ENCODE results near the gene ACE.

ACE gene

GRCh38 chr17:63492940-63493339, 16.1 kb downstream of the ACE start:
- FAIRE-seq = no peak

- FAIRE-seq = no peak
Measured at GRCh38 chr17:63493411-63493810, 16.6 kb downstream of the ACE start.

GRCh38 chr17:63494300-63494928, 17.6 kb downstream of the ACE start:
- FAIRE-seq = no peak

GRCh38 chr17:63495491-63495890, 18.6 kb downstream of the ACE start:
- no peak for FAIRE-seq

- FAIRE-seq = no peak
Measured at GRCh38 chr17:63496177-63496576, 19.3 kb downstream of the ACE start.

- no peak for FAIRE-seq
Measured at GRCh38 chr17:63496663-63497400, 20.0 kb downstream of the ACE start.

DNA sequence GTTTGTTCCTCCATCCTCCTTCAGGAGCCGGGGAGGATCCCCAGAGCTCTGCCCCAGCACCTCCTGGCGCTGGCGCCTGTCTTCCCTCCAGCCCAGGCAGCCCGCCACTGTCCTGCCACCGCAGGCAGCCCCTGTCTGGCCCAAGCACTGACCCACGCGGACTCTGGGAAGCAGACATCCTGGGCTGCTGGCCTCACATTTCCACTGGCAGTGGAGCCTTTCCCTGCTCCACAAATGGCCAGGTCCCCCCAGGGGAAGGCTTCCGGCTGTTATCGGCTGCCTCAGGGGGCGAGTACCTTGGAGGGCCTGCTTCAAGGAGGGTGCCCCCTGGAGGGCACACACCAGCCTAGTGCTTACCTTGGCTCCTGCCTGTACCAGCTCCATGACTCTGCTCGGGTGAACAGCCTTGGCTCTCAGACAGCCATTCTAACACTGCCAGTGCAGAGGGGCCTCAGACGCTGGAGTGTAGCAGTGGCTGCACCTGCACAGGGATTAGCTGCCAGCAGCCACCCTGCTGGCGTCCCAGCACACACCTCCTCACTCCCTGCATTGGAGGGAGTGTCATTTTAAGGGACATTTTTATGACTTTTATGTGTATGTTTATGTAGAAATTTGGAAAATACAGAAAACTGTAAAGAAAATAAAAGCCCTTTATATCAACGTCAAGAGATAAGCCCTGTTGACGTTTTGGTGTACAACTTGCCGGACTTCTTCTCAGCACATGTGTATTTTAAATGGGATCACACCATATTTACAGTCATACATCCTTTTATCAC, 21.0 kb downstream of the ACE start:
- no peak for FAIRE-seq

DNA sequence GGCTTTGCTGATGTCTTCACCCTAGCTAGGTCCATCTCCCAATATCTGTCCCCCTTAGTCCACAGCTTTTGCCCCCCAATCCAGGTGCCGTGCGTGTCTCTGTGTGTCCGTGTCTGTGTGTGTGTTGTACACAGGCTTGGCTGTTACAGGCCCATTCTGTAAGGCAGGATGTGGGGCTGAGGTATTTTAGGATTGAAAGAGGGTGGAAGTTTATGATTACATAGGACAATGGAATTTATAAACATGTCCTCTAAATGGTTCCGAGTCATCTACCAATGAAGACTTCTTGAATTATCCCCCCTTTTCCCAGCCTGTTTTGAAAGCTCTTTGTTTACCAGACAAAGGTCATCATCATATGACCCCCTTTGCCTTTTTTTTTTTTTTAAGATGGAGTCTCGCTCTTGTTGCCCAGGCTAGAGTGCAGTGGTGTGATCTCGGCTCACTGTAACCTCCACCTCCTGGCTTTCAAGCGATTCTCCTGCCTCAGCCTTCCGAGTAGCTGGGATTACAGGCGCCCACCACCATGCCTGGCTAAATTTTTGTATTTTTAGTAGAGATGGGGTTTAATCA, 21.9 kb downstream of the ACE start:
- FAIRE-seq = no peak

GRCh38 chr17:63500543-63501390, 23.9 kb downstream of the ACE start:
- no peak for FAIRE-seq

DNA sequence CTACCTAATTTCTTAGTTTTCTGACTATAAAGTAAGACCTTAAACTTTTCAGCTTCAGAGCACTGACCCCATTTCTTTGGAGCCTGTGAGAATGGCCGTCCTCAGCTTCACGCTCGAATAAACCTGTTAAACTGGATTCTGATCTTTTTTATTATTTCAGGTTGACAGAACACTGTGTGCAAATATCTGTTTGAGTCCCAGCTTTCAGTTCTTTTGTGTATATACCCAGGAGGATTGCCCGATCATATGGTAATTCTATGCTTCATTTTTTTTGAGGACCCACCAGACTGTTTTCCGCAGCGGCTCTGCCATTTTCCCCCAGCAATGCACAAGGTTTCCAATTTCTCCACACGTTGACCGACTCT, 26.5 kb downstream of the ACE start:
- FAIRE-seq = no peak

DNA sequence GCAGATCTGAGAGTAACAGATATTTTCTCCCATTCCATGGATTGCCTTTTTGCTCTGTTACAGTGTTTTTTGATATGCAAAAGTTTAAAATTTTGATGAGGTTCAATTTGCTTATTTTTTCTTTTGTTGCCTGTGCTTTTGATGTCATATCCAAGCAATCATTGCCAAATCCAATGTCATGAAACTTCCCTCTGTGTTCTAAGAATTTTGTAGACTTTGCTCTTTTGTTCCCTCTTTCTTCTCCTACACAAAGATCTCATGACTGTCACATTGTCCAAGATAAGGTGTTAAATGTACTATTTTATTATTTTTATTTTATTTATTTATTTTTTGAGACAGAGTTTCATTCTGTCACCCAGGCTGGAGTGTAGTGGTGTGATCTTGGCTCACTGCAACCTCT, 27.4 kb downstream of the ACE start:
- FAIRE-seq = no peak

DNA sequence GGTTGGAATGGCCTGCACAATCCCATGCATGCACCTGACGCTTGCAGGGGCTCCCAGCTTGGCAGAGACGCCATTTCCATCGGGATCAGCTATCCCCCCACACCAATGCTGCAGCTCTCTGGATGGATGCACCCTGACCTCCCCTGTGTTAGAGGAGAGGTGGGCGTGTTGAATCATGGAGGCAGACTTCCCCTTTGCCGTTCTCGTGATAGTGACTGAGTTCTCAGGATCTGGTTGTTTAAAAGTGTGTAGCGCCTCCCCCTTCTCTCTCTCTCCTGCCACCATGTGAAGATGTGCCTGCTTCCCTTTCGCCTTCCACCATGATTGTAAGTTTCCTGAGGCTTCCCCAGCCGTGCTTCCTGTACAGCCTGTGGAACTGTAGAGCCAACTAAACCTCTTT, 28.5 kb downstream of the ACE start:
- no peak for FAIRE-seq

- FAIRE-seq = no peak
Measured at GRCh38 chr17:63506627-63507026, 29.8 kb downstream of the ACE start.

GRCh38 chr17:63511331-63511730, 34.5 kb downstream of the ACE start:
- FAIRE-seq = no peak

GRCh38 chr17:63512388-63512787, 35.5 kb downstream of the ACE start:
- FAIRE-seq = no peak

GRCh38 chr17:63512896-63513644, 36.2 kb downstream of the ACE start:
- FAIRE-seq = no peak

DNA sequence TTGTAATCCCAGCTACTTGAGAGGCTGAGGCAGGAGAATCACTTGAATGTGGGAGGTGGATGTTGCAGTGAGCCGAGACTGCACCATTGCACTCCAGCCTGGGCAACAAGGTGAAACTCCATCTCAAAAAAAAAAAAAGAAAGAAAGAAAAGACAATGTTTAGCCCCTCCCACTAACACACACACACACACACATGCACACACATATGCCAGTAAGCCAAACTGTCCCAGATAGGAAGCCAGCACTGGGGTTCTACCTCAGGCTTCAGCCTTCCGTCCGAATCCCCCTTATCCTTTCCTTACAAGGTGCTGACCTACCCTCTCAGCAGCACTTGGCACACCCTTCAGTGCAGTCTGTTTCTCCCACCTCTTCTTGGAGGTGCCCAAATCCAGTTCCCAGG, 37.6 kb downstream of the ACE start:
- FAIRE-seq = no peak

- no peak for FAIRE-seq
Measured at GRCh38 chr17:63514974-63515373, 38.1 kb downstream of the ACE start.

- FAIRE-seq = no peak
Measured at GRCh38 chr17:63515426-63515825, 38.6 kb downstream of the ACE start.

GRCh38 chr17:63516910-63517824, 40.3 kb downstream of the ACE start:
- FAIRE-seq = no peak

All from islet of Langerhans (tissue), 1 donor.